COLO829 (cell line): Measurements from ENCODE around the gene ORC3.
"Not testable (repeated sequence)": the region's sequence is repeated elsewhere in the genome, so short reads cannot be mapped to it uniquely, and the experiment has no call there.

Source experiments
- DNase-seq: peaks from one replicate; pipeline ENCODE4 v3.0.0; 2012; ENCODE audit warnings: low spot score

Gene ORC3

DNA sequence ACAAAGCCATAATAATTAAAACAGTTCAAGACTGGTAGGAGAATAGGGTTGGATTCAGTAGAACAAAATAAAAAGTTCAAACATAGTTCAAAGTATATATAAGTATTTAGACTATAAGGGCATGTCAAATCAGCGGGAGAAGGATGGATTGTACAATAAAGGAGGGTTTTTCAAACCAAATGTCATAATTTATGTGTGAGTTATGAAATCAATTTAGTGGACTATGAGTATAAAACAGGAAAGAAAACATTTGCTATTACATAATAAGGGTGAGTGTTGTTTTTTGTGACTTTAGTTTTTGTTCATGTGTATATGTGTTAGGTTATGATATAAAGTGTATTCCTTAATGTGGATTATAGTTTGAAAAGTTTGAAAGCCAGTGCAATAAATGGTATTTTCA lies 10.6 kb downstream of the ORC3 start:
- no peak for DNase-seq

GRCh38 chr6:87606199-87606598 lies 16.3 kb downstream of the ORC3 start:
- no peak for DNase-seq

GRCh38 chr6:87608802-87609201 lies 18.9 kb downstream of the ORC3 start:
- no peak for DNase-seq

DNA sequence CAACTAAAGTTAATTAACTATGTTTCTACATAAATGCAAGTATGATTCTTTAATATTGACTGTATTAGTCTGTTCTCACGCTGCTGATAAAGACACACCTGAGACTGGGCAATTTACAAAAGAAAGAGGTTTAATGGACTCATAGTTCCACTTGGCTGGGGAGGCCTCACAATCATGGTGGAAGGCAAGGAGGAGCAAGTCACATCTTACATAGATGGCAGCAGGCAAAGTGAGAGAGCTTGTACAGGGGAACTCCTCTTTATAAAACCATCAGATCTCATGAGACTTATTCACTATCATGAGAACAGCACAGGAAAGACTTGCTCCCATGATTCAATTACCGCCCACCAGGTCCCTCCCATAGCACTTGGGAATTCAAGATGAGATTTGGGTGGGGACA lies 23.1 kb downstream of the ORC3 start:
- not testable (repeated sequence) for DNase-seq

- no peak for DNase-seq
Measured at GRCh38 chr6:87617405-87617804, 27.5 kb downstream of the ORC3 start.

GRCh38 chr6:87618531-87618930 lies 28.6 kb downstream of the ORC3 start:
- no peak for DNase-seq

GRCh38 chr6:87623248-87623647 lies 33.3 kb downstream of the ORC3 start:
- DNase-seq: no peak

- no peak for DNase-seq
Measured at GRCh38 chr6:87628424-87628823, 38.5 kb downstream of the ORC3 start.

DNA sequence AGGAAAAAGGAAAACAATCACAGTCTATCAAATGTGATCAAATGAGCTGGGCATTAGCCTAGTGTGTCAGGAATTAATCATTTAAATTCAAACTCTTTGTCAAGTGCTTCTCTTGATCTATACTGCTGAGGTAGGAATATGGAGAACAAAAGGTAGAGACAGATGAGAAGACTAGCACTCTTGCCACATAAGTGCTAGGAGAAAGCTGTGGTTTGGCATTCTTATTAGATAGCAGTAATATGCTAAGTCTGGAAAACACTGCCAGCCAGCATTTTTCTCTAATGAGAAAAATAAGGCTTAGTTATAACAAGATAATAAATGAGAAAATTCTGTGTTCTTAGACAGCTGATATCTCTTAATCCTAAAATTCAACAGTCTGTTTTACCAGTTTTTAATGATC lies 38.9 kb downstream of the ORC3 start:
- no peak for DNase-seq

DNA sequence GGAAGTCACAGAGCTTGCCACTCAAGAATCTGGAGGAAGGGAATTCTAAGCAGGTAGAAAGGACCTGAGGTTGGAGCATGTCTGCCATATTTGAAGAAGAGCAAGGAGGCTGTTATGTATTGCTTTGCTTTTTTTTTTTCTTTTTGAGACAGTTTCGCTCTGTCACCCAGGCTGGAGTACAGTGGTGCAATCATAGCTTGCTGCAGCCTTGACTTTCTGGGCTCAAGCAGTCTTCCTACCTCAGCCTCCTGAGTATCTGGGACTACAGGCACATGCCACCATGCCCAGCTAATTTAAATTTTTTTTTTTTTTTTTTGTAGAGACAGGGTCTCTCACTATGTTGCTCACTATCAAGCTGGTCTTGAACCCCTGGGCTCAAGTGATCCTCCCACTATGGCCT lies 40.8 kb downstream of the ORC3 start:
- no peak for DNase-seq

GRCh38 chr6:87633851-87634250 lies 43.9 kb downstream of the ORC3 start:
- DNase-seq: no peak

DNA sequence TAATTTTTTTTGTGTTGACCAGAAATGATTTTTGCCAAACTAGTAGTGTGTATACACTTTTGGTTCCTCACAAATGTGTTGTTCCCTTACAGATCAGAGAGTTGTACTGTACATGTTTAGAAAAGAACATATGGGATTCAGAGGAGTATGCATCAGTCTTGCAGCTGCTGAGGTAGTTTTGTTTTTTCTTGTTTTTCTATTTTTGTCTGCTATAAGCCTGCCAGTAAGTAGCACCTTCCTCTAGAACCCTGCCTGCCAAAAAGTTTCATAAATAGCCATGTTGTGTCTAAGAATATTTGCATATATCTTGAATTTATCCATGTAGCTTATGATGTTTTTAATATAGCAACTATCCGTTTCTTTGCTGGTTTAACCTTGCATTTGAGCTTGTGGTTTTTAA lies 46.4 kb downstream of the ORC3 start:
- DNase-seq: no peak

- no peak for DNase-seq
Measured at GRCh38 chr6:87637106-87637505, 47.2 kb downstream of the ORC3 start.

GRCh38 chr6:87639373-87639772 lies 49.4 kb downstream of the ORC3 start:
- no peak for DNase-seq

DNA sequence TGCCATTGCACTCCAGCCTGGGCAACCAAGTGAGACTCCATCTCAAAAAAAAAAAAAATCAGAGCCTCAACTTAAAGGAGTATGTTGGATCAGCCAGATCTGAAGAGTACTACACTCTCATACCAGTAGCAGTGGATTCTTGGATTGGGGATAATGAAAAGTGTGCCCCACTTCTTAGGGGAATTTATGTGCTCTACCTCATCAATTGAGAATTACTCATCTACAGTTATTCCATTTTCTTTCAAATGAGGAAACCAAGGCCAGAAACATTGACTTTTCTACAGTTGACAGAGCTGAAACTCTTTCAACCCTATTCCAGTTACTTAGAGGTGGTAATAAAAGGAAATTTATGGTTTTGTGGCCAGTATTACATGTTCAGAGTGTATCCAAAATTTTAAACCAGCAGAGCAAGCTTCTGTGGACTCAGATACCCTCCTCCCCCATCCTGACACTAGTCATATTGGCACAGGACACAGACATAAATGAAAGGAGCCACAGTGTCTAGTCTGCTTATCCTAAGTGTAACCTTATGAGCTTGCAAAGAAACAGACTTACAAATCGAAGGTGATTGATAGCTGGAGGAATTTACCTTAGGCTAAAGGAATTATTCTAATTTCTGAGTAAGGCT lies 51.2 kb downstream of the ORC3 start:
- no peak for DNase-seq

GRCh38 chr6:87645080-87645479 lies 55.1 kb downstream of the ORC3 start:
- DNase-seq: no peak

- DNase-seq: no peak
Measured at GRCh38 chr6:87653074-87653962, 63.4 kb downstream of the ORC3 start.

DNA sequence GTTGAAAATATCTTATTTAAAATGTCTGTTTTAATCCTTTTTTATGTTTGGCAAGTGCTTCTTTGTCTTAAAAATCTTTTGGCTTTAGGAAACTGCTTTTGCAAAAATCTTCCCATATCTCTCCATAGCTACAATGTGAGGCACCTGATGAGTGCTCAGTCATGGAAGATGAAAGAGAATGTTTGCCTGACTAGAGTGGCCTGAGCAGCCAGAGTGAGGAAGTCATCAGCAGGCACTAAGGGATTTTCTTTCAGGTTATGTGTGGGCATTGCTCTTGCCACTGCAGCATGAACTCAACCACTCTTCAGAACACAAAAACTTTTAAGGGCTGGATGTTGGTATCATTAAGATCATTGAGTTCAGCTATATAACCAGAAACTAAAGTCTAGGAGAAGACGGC lies 64.2 kb downstream of the ORC3 start:
- no peak for DNase-seq

DNA sequence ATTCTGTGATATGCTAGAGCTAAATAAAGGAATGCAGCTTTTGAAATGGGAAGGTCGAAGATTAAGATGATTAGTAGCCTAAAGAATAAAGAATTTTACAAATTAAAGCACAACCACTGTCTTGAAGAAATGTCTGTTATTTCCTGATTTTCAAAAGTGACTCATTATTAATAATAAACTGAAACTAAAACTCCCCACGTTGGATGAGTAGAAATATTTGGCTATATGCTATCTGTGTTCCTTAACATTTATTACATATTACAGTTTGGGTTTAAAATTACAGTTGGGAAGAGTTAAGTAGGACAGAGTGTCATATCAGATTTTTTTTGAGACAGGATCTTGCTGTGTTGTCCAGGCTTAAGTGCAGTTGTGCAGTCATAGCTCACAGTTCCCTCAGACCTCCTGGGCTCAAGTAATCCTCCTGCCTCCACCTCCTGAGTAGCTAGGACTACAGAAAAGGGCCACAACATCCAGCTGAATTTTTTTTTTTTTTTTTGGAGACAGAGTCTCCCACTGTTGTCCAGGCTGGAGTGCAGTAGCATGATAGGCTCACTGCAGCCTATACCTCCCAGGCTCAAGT lies 65.0 kb downstream of the ORC3 start:
- DNase-seq: no peak

GRCh38 chr6:87655824-87656223 lies 65.9 kb downstream of the ORC3 start:
- DNase-seq: no peak

DNA sequence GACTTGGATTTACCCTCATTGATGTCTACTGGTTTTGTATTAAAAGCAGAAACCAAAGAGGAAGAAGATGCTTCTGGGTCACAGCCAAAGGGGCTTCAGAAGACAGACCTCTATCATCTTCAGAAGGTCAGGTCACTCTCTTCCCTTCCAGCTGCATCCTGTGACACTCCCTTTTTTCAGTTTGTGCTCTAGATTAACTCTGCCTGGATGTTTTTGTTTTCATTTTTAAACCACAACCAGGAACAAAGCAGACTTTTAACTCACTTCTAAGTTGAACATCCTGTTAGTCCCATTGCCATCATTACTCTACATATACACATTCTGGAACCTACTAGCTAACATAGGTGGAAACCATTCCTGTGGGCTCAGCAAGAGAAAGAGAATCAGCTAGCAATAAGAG lies 66.9 kb downstream of the ORC3 start:
- DNase-seq: no peak

DNA sequence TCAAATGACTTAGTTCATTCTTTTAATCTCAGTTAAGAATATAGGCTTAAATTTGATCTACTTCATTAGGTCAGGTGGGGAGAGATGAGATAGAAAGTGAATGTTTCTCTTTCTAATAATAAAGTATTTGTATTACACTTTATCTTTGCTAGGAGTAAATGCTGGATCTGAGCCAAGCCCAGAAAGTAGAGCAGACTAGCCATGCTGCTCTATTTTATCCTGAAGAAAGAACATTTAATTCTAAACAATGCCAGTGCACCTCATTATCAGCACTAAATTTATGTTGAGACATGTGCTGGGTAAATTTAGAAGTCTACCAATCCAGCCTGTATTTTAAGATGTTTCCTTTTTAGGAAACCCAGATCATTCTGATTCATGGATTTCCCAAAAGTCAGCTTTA lies 68.6 kb downstream of the ORC3 start:
- no peak for DNase-seq

DNA sequence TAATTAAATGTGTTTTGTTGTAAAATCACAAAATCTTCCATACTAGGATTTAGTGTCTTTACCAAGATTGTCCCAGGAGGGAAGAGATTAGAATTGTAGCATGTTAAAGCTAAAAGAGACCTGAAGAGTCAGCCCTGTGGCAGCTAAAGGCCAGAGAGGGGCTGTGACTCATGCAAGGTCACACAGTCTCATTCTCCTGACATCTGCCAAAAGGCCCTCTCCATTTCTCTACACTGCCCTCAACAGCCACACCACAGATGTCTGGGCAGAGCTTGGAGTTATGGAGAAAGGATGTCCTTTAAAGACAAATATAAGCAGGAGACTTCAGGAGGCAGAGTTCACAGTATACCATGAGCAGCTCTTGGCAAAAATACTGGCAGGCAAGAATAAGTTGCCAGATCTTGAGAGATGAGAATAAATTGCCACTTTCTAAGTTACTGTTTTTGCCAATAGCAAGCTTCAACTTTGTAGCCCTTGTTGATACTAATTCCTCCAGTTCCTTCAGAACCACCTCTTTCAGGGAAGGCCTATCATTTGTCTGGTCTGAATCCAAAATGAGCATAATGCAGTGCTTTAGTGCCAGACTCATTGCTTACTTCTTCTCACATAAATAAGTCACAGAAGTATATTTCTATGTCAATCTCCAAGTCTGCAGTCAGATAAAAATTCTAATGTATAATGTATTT lies 70.4 kb downstream of the ORC3 start:
- no peak for DNase-seq
